ENCODE results near the gene GGTLC1.

GGTLC1 gene

DNA sequence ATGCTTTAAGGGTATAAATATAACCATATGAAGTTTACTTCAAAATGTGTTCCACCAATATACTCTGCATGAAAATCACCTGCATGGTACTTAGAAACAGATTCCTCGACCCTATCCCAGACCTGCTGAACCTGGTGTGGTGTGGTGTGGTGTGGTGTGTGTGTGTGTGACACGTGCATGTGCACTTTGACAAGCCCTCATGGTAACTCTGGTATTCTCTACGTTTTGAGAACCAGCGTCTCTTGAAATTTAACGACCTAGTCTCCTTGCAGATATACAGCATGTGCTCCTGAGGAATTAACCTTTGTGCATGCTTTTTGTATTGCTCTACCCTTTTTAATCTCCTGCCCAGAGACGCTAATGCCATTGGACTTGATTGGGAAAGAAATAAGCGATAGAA, 29.5 kb downstream of the GGTLC1 start:
- DNase-seq, result no peak

- DNase-seq, result no peak
Observed at GRCh38 chr20:23955896-23956295, 32.7 kb downstream of the GGTLC1 start.

GRCh38 chr20:23954008-23954745, 34.4 kb downstream of the GGTLC1 start:
- no peak for DNase-seq

GRCh38 chr20:23946206-23946605, 42.4 kb downstream of the GGTLC1 start:
- no peak for DNase-seq

- no peak for DNase-seq
Observed at GRCh38 chr20:23943304-23943703, 45.3 kb downstream of the GGTLC1 start.

GRCh38 chr20:23939641-23940040, 48.9 kb downstream of the GGTLC1 start:
- no peak for DNase-seq

- no peak for DNase-seq
Observed at GRCh38 chr20:23939063-23939462, 49.5 kb downstream of the GGTLC1 start.

GRCh38 chr20:23938118-23938438, 50.5 kb downstream of the GGTLC1 start:
- no peak for DNase-seq

DNA sequence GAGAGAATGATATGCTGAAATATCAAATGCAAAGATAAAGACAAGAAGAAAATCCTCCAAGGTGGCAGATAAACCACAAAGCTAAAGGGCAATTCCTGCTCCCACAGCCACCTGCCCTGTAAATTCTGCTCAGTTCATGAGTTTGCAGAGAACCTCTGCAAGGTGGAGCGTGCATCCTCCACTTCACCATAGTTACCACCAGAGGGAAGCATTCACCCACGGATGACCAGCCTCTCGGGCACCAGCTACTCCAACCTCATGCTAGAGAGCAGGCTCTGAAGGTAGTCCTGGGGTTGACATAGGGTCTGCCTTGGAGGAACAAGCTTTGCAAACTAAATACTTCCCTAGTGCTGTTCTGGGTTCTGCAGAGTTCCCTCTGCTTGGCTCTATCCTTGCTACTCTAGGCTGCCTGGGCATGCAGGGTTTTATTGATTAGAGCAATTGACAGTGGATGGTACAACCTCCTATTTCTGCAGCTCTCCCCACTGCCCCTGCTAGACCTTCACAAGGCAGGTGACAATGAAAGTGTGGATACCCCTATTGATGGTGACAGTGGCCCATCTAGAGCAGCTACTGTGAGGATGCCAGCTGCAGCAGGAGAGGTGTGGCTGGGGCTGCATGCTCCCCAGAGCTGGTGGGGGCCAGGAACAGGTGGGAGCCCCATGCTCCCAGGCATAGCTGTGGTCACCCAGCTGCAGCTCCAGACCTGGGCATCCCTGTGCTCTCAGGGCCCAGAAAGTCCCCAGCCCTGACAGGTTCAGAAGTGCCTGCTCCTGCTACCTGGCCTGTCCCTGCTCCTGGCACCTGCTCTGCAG, 51.1 kb downstream of the GGTLC1 start:
- no peak for DNase-seq
